H1 (cell line): ENCODE measurements around the gene SLC12A2. TPM values are rescaled to one million over a fixed set of nuclear protein-coding genes. Genes with fewer than 3 reads are reported as not detected.

Source experiments
- CTCF ChIA-PET: fragments of 300-600 bp; sonication (Branson Sonifier 250); formaldehyde crosslinking; loops from one replicate; lab custom pipeline; 2021; ENCODE audit not compliant: partially characterized antibody; lab: Charles Lee
- POLR2A ChIA-PET: fragments of 300-600 bp; sonication (Branson Sonifier 250); formaldehyde crosslinking; loops from one replicate; lab custom pipeline; 2021; ENCODE audit warnings: inconsistent platforms; ENCODE audit not compliant: partially characterized antibody; lab: Charles Lee
- DNase-seq, 2 experiments: peaks; one replicate each; pipeline versions ENCODE4 v3.0.0 to v3.0.0-alpha.2; 2010 to 2022; ENCODE audit warnings: low spot score in 2 of 2, low read depth in 1 of 2, mixed read lengths in 1 of 2
- FAIRE-seq: peaks from 2 replicates; lab custom pipeline; 2011; peaks lifted over from hg19 to GRCh38; lab: Jason Lieb, UNC
- H2AFZ ChIP-seq: 2 replicates; pipeline ENCODE4 v1.8.1; 2012; ENCODE audit warnings: low read length, inconsistent platforms
- H2AK5ac ChIP-seq: 2 replicates; pipeline ENCODE4 v1.6.1; 2013; ENCODE audit warnings: low read depth, low read length
- H2BK120ac ChIP-seq: replicated peaks from 2 replicates; pipeline ENCODE3; 2013; ENCODE audit warnings: low read depth, low read length, inconsistent platforms
- H2BK12ac ChIP-seq: 2 replicates; pipeline ENCODE4 v1.6.1; 2013; ENCODE audit warnings: low read depth, low read length
- H2BK15ac ChIP-seq: 2 replicates; pipeline ENCODE4 v1.6.1; 2013; ENCODE audit warnings: low read length
- H2BK20ac ChIP-seq: 2 replicates; pipeline ENCODE4 v1.6.1; 2013; ENCODE audit warnings: low read length
- H2BK5ac ChIP-seq: 2 replicates; pipeline ENCODE4 v1.6.1; 2013; ENCODE audit warnings: low read depth, low read length
- H3K14ac ChIP-seq: 2 replicates; pipeline ENCODE4 v1.6.1; 2013; ENCODE audit warnings: inconsistent platforms; ENCODE audit not compliant: insufficient read length
- H3K18ac ChIP-seq: 2 replicates; pipeline ENCODE4 v1.6.1; 2013; ENCODE audit warnings: low read length; ENCODE audit errors: extremely low read depth
- H3K23ac ChIP-seq: 2 replicates; pipeline ENCODE4 v1.6.1; 2013; ENCODE audit warnings: inconsistent platforms; ENCODE audit not compliant: insufficient read length
- H3K23me2 ChIP-seq: 2 replicates; pipeline ENCODE4 v1.6.1; 2013; ENCODE audit warnings: low read depth, low read length
- H3K27ac ChIP-seq: 2 replicates; pipeline ENCODE4 v1.6.1; 2011; ENCODE audit warnings: low read depth, low read length, inconsistent platforms
- H3K27me3 ChIP-seq, 4 experiments: replicated peaks in 1 of 4; 1 replicate in 1 of 4; 2 replicates in 3 of 4; pipeline versions ENCODE4 v1.6.1 to v1.8.1; 2011 to 2013; ENCODE audit warnings: low read length in 3 of 4, mild to moderate bottlenecking in 3 of 4, inconsistent platforms in 2 of 4, mixed read lengths in 2 of 4, moderate library complexity in 1 of 4; ENCODE audit not compliant: control insufficient read depth in 3 of 4, insufficient read depth in 3 of 4; ENCODE audit errors: extremely low read depth in 1 of 4
- H3K36me3 ChIP-seq, 4 experiments: 2 replicates each; pipeline versions ENCODE4 v1.6.1 to v1.8.1; 2011 to 2013; ENCODE audit warnings: mild to moderate bottlenecking in 4 of 4, low read length in 3 of 4, moderate library complexity in 2 of 4, control low read depth in 1 of 4, inconsistent platforms in 1 of 4; ENCODE audit not compliant: insufficient read depth in 4 of 4, control insufficient read depth in 2 of 4
- H3K4ac ChIP-seq: replicated peaks from 2 replicates; pipeline ENCODE3; 2013; ENCODE audit warnings: low read length, low read depth, mixed read lengths, inconsistent platforms; ENCODE audit not compliant: insufficient read length
- H3K4me1 ChIP-seq, 4 experiments: replicated peaks in 1 of 4; 1 replicate in 1 of 4; 2 replicates in 3 of 4; pipeline versions ENCODE4 v1.6.1 to v1.8.1; 2011 to 2013; ENCODE audit warnings: low read length in 3 of 4, inconsistent platforms in 2 of 4, mixed read lengths in 1 of 4; ENCODE audit not compliant: insufficient read depth in 4 of 4, control insufficient read depth in 3 of 4
- H3K4me2 ChIP-seq, 2 experiments: 2 replicates each; pipeline versions ENCODE4 v1.6.1 to v1.8.1; 2011 to 2013; ENCODE audit warnings: low read depth in 2 of 2, low read length in 2 of 2, control low read depth in 1 of 2, inconsistent platforms in 1 of 2, mild to moderate bottlenecking in 1 of 2; ENCODE audit not compliant: insufficient read depth in 1 of 2
- H3K4me3 ChIP-seq, 4 experiments: fragments of 200-600, 300-600 bp in 1 of 4; sonication (generic), shearing (Covaris generic), sonication (Bioruptor Twin) in 1 of 4; 2 replicates each; pipeline versions ENCODE4 v1.5.1 to v1.8.1; 2011 to 2016; ENCODE audit warnings: low read length in 4 of 4, low read depth in 3 of 4, control low read depth in 2 of 4, inconsistent platforms in 2 of 4, mild to moderate bottlenecking in 2 of 4, mixed read lengths in 1 of 4, moderate library complexity in 1 of 4; ENCODE audit not compliant: insufficient read depth in 2 of 4; ENCODE audit errors: extremely low read depth in 1 of 4
- H3K56ac ChIP-seq: replicated peaks from 2 replicates; pipeline ENCODE3; 2013; ENCODE audit warnings: low read depth, mild to moderate bottlenecking, mixed read lengths, low read length, inconsistent platforms; ENCODE audit not compliant: insufficient read length
- H3K79me1 ChIP-seq: 2 replicates; pipeline ENCODE4 v1.6.1; 2013; ENCODE audit warnings: low read depth, low read length, control low read depth
- H3K79me2 ChIP-seq, 2 experiments: 2 replicates each; pipeline versions ENCODE4 v1.6.1 to v1.8.1; 2012 to 2013; ENCODE audit warnings: low read length in 2 of 2, mild to moderate bottlenecking in 2 of 2, inconsistent platforms in 1 of 2; ENCODE audit not compliant: insufficient read depth in 2 of 2, control insufficient read depth in 1 of 2
- H3K9ac ChIP-seq, 4 experiments: replicated peaks in 1 of 4; 1 replicate in 1 of 4; 2 replicates in 3 of 4; pipeline versions ENCODE4 v1.6.1 to v1.8.1; 2011 to 2013; ENCODE audit warnings: low read depth in 3 of 4, low read length in 3 of 4, control low read depth in 2 of 4, mild to moderate bottlenecking in 2 of 4, moderate library complexity in 2 of 4, inconsistent platforms in 1 of 4; ENCODE audit errors: extremely low read depth in 1 of 4
- H3K9me3 ChIP-seq, 2 experiments: 2 replicates each; pipeline versions ENCODE4 v1.6.1 to v1.8.1; 2012 to 2013; ENCODE audit warnings: mild to moderate bottlenecking in 2 of 2, moderate library complexity in 2 of 2, control low read depth in 1 of 2, inconsistent platforms in 1 of 2, low read depth in 1 of 2, low read length in 1 of 2, mixed read lengths in 1 of 2; ENCODE audit not compliant: insufficient read depth in 2 of 2
- H4K20me1 ChIP-seq, 2 experiments: replicated peaks in 1 of 2; 2 replicates each; pipeline versions ENCODE3 to v1.8.1; 2011 to 2013; ENCODE audit warnings: inconsistent platforms in 2 of 2, low read length in 2 of 2, mild to moderate bottlenecking in 1 of 2; ENCODE audit not compliant: insufficient read depth in 2 of 2, control insufficient read depth in 1 of 2
- H4K5ac ChIP-seq: 2 replicates; pipeline ENCODE4 v1.6.1; 2013; ENCODE audit warnings: low read length, low read depth, mixed read lengths, inconsistent platforms; ENCODE audit not compliant: insufficient read length
- H4K8ac ChIP-seq: 2 replicates; pipeline ENCODE4 v1.8.0; 2013; ENCODE audit warnings: mild to moderate bottlenecking, moderate library complexity, low read length, inconsistent platforms; ENCODE audit not compliant: insufficient read depth; ENCODE audit errors: extremely low read depth
- H4K91ac ChIP-seq: replicated peaks from 2 replicates; pipeline ENCODE3; 2013; ENCODE audit warnings: low read length, mixed read lengths, inconsistent platforms; ENCODE audit not compliant: insufficient read length
- CBX8 ChIP-seq: fragments of 300-800, 300-1000 bp; sonication (generic); IDR thresholded peaks from 2 replicates; pipeline ENCODE4 v1.7.1; 2016; ENCODE audit warnings: low read depth, low read length, borderline replicate concordance
- EZH2 ChIP-seq: fragments of 200-600 bp; sonication (generic); IDR thresholded peaks from 2 replicates; pipeline ENCODE4 v1.7.1; 2012; ENCODE audit warnings: low read depth, mild to moderate bottlenecking, moderate library complexity, low read length, inconsistent platforms; ENCODE audit not compliant: severe bottlenecking
- POLR2A ChIP-seq, 2 experiments: IDR thresholded peaks; 1 replicate in 1 of 2; 2 replicates in 1 of 2; pipeline ENCODE4 v1.6.1; 2011; ENCODE audit warnings: low read depth in 2 of 2, low read length in 2 of 2, mild to moderate bottlenecking in 2 of 2; ENCODE audit errors: control extremely low read depth in 1 of 2
- RFX5 ChIP-seq: IDR thresholded peaks from 2 replicates; pipeline ENCODE4 v1.6.1; 2011; ENCODE audit warnings: low read depth, low read length, improper control_type of control experiment, borderline replicate concordance
- SIX5 ChIP-seq: IDR thresholded peaks from 2 replicates; pipeline ENCODE4 v1.6.1; 2011; ENCODE audit warnings: mild to moderate bottlenecking, low read depth, low read length
- WGBS, 2 experiments: shearing (Covaris generic) in 1 of 2; methylation state at CpG; one replicate each; pipeline versions ENCODE4 v1.1.6 to v1.1.7; 2013 to 2015; ENCODE audit warnings: low lambda C conversion rate in 2 of 2, mixed read lengths in 2 of 2, inconsistent platforms in 1 of 2, low coverage in 1 of 2, missing lambda C conversion rate in 1 of 2; ENCODE audit not compliant: insufficient replicate concordance in 2 of 2, insufficient coverage in 1 of 2, insufficient read length in 1 of 2; ENCODE audit errors: extremely low coverage in 1 of 2, missing lambda C conversion rate in 1 of 2; 5-methylcytosine and 5-hydroxymethylcytosine counted together
- polyA plus RNA-seq, 7 experiments: library from polyadenylated mRNA; depleted of rRNA in 3 of 7; stranded (reverse) in 5 of 7; unstranded in 2 of 7; fragments of >200 nt in 5 of 7; fragments of 200-250 nt in 2 of 7; gene quantifications; 1 replicate in 5 of 7; 2 replicates in 1 of 7; 4 replicates in 1 of 7; pipeline versions ENCODE4 v1.2.1 to v1.2.3, GENCODE V29; 2011 to 2013; ENCODE audit warnings: missing spikeins in 2 of 7, mixed read lengths in 2 of 7
- total RNA-seq: library from RNA; stranded (reverse); fragmentation: NEBNext Ultra II Directional; extraction: Animal tissue kit (Norgen Biotek cat#: 25700); gene quantifications from 2 replicates; pipeline ENCODE4 v1.2.1, GENCODE V29; 2021
- TF ChIP-seq, protein P1 (sequence below): IDR thresholded peaks from 2 replicates; pipeline ENCODE4 v1.6.1; 2011; ENCODE audit warnings: low read depth, mild to moderate bottlenecking, low read length; ENCODE audit not compliant: insufficient read depth

Gene SLC12A2
- total and polyA plus RNA-seq, 2 of the 8 experiments (the other 6 are each of a cell fraction or from before 2014, with no cell fraction given): 2.6 to 16.2 TPM

DNA sequence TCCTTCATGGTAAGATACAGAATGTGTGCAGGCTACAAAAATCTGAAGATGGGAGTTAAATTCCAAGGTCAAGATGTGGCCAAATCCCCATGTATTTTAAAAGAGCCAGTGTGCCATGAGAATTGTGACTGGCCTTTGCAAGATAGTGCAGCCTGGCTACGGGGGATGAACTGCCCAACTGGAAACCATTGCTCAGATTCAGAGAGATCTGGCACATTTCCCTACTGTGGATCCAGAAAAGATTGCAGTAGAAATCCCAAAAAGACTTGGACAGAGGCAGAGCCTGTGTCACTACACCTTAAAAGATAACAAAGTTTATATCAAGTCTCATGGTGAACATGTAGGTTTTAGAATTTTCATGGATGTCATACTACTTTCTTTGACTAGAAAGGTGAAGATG is 26.2 kb downstream of the SLC12A2 start:
- CTCF ChIA-PET: interaction anchor here (0.6 kb wide), 1 partner anchor 98 kb away, joined by 3 read pairs; no protein-coding TSS in a partner anchor
- Histone ChIP-seq H3K14ac (no peak overlapping the region), H2BK12ac (no peak overlapping the region), H2BK120ac (no peak overlapping the region), H3K9me3 (no peaks in the 10 kb centered on the region), H4K20me1 (no peaks in the 10 kb centered on the region), H3K23ac (no peak overlapping the region), H3K27me3 (no peaks in the 10 kb centered on the region), H4K8ac (no peak overlapping the region), H3K18ac (no peak overlapping the region), H2AK5ac (no peak overlapping the region), H3K79me1 (no peaks in the 10 kb centered on the region), H2BK15ac (no peak overlapping the region), H2BK5ac (no peak overlapping the region), H3K36me3 (peaks cover 0 to 2% (median 1%) of the 10 kb centered on the region in 4 experiments; a peak in 3 of 8 replicates), H3K56ac (no peak overlapping the region), H4K91ac (no peak overlapping the region), H3K4me2 (no peak overlapping the region), H3K79me2 (no peaks in the 10 kb centered on the region), H3K4me1 (no peaks in the 10 kb centered on the region), H3K27ac (no peak overlapping the region), H4K5ac (no peak overlapping the region), H2AFZ (no peak overlapping the region), H3K4ac (no peak overlapping the region), H3K9ac (no peak overlapping the region), H2BK20ac (no peak overlapping the region), H3K23me2 (no peaks in the 10 kb centered on the region), H3K4me3 (no peak overlapping the region)
- 90% methylated on average over 1 of the region's 1 CpG; no CpG with 5 or more reads in 1 of the 2 experiments for WGBS, 2 experiments
- FAIRE-seq: no peak
- DNase-seq: no peak
- POLR2A ChIA-PET: no interaction called here
- TF ChIP-seq POLR2A (IDR thresholded peaks at IDR 0.05; ENCODE audit: control extremely low read depth in 1 of 2, low read depth in 2 of 2, low read length in 2 of 2): no peak
- TF ChIP-seq EZH2: no peak
- TF ChIP-seq RFX5: no peak
- no peak for TF ChIP-seq CBX8
- no peak for TF ChIP-seq SIX5
- TF ChIP-seq, protein P1, sequence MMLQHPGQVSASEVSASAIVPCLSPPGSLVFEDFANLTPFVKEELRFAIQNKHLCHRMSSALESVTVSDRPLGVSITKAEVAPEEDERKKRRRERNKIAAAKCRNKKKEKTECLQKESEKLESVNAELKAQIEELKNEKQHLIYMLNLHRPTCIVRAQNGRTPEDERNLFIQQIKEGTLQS: no peak
